Gastrocnemius medialis (tissue), 4 donors: ENCODE measurements around the gene TMBIM1. TPM values are rescaled to one million over a fixed set of nuclear protein-coding genes. Genes with fewer than 3 reads are reported as not detected.
A peak's percentile ranks its signal among the peaks of the same experiment; 100 is the strongest.

Experiments used
- ATAC-seq, 2 donors: fragments of 150-250 bp; one replicate each; pipeline ENCODE4 v1.9.1; 2016
- DNase-seq, 2 donors: peaks; one replicate each; pipeline ENCODE4 v3.0.0-alpha.2; 2019
- H3K27ac ChIP-seq, 4 donors: fragments of 200-600 bp; sonication (generic); 1 replicate in 1 of 4; 2 replicates in 3 of 4; pipeline ENCODE4 v1.5.1; 2016 to 2018; ENCODE audit warnings: mild to moderate bottlenecking in 2 of 4, moderate library complexity in 1 of 4
- H3K27me3 ChIP-seq, 3 donors: fragments of 200-600 bp; sonication (generic) in 2 of 3; 1 replicate in 1 of 3; 2 replicates in 2 of 3; pipeline versions ENCODE4 v1.5.1 to v1.6.0; 2016 to 2019; ENCODE audit warnings: mild to moderate bottlenecking in 1 of 3, moderate library complexity in 1 of 3
- H3K36me3 ChIP-seq, 2 donors: fragments of 200-600 bp; sonication (generic) in 1 of 2; one replicate each; pipeline ENCODE4 v1.5.1; 2017 to 2018
- H3K4me1 ChIP-seq, 2 donors: fragments of 200-600 bp; sonication (generic) in 1 of 2; one replicate each; pipeline ENCODE4 v1.5.1; 2016 to 2017; ENCODE audit warnings: mild to moderate bottlenecking in 2 of 2
- H3K4me3 ChIP-seq, 4 donors: fragments of 200-600 bp; sonication (generic) in 3 of 4; 1 replicate in 1 of 4; 2 replicates in 3 of 4; pipeline ENCODE4 v1.5.1; 2016 to 2019; ENCODE audit warnings: mild to moderate bottlenecking in 2 of 4
- H3K9me3 ChIP-seq, 3 donors: fragments of 200-600 bp; sonication (generic) in 2 of 3; 1 replicate in 1 of 3; 2 replicates in 2 of 3; pipeline ENCODE4 v1.5.1; 2016 to 2019
- CTCF ChIP-seq, 5 experiments: fragments of 450-650 bp in 3 of 5; fragments of 200-600 bp in 2 of 5; sonication (generic) in 2 of 5; IDR thresholded peaks in 4 of 5; conservative IDR thresholded peaks in 1 of 5; 1 replicate in 4 of 5; 2 replicates in 1 of 5; pipeline ENCODE4 v1.5.1; 2016 to 2019; ENCODE audit warnings: antibody characterized with exemption in 5 of 5, mild to moderate bottlenecking in 3 of 5, moderate library complexity in 3 of 5
- POLR2A ChIP-seq, 2 donors: fragments of 450-650 bp; IDR thresholded peaks; one replicate each; pipeline ENCODE4 v1.6.1; 2017; ENCODE audit warnings: antibody characterized with exemption in 2 of 2, mild to moderate bottlenecking in 2 of 2, moderate library complexity in 2 of 2
- in situ Hi-C, 4 donors: fragments of 200-750 bp; cut with MboI; loops; one replicate each; pipeline versions ENCODE4 v1.15.0 to v1.8.0; 2017; ENCODE audit warnings: low sequenced_read_pairs in 4 of 4
- intact Hi-C: fragments of 100-400 bp; cut with DNase I; formaldehyde crosslinking; loops from one replicate; pipeline ENCODE4 v1.15.1; 2023; ENCODE audit warnings: low total_unique reads
- total RNA-seq, 4 donors: library from RNA; depleted of rRNA; stranded (reverse); fragments of >200 nt; gene quantifications; one replicate each; pipeline versions ENCODE4 v1.1.0 to v1.2.3, GENCODE V29; 2016

TMBIM1 gene
- total RNA-seq, 4 donors from 2014 or later: 142 to 296 (median 215) TPM

GRCh38 chr2:218256612-218257350, 35.5 kb downstream of the TMBIM1 start:
- peaks cover 41 to 43% of the 10 kb centered on the region in 2 donors for H3K4me1 ChIP-seq
- H3K27ac ChIP-seq: peak overlapping the region in 1 of 4 donors; percentile 9
- DNase-seq (no peak), ATAC-seq (no peak)
- H3K27me3 ChIP-seq: no peaks in the 10 kb centered on the region
- intact Hi-C loops: loop anchor here (2.0 to 5.0 kb wide), 2 partner anchors 39 to 70 kb away; partner anchors contain the start of gene ARPC2
- in situ Hi-C loops: loop anchor here in 2 of 4 donors (10.0 kb wide), 1 partner anchor 72 kb away; no protein-coding TSS in a partner anchor
- peaks cover 0 to 50% of the 10 kb centered on the region in 2 donors for H3K36me3 ChIP-seq
- TF ChIP-seq POLR2A (IDR thresholded peaks at IDR 0.05): no peak
- no peaks in the 10 kb centered on the region for H3K9me3 ChIP-seq
- H3K4me3 ChIP-seq: no peak overlapping the region

- TF ChIP-seq POLR2A (IDR thresholded peaks at IDR 0.05) (no peak), CTCF (IDR thresholded peaks at IDR 0.05 in 4 of 5, conservative IDR thresholded peaks at IDR 0.05 in 1 of 5) (no peak)
- no peak overlapping the region for H3K4me3 ChIP-seq
- ATAC-seq: no peak
- peaks cover 0 to 63% of the 10 kb centered on the region in 2 donors for H3K36me3 ChIP-seq
- H3K4me1 ChIP-seq: peaks cover 38 to 46% of the 10 kb centered on the region in 2 donors
- in situ Hi-C loops (loop anchor here in 2 of 4 donors (10.0 kb wide), 1 partner anchor 71 kb away; no protein-coding TSS in a partner anchor), intact Hi-C loops (loop anchor here (5.0 kb wide), 1 partner anchor 38 kb away; the partner anchor contains the start of gene ARPC2)
- no peak for DNase-seq
- H3K27me3 ChIP-seq: no peaks in the 10 kb centered on the region
- H3K9me3 ChIP-seq: no peaks in the 10 kb centered on the region
- H3K27ac ChIP-seq: no peak overlapping the region
Observed at GRCh38 chr2:218255446-218255845, 36.9 kb downstream of the TMBIM1 start.

GRCh38 chr2:218253232-218253625, 39.1 kb downstream of the TMBIM1 start:
- TF ChIP-seq CTCF (IDR thresholded peaks at IDR 0.05 in 4 of 5, conservative IDR thresholded peaks at IDR 0.05 in 1 of 5): no peak
- no peak for TF ChIP-seq POLR2A (IDR thresholded peaks at IDR 0.05)
- in situ Hi-C loops: loop anchor here in 2 of 4 donors (10.0 kb wide), 1 partner anchor 68 kb away; no protein-coding TSS in a partner anchor
- intact Hi-C loops: no loop called here

GRCh38 chr2:218252509-218253231, 39.6 kb downstream of the TMBIM1 start:
- peak; percentile 71 to 77 for ATAC-seq
- Histone ChIP-seq H3K27ac (peak overlapping the region; percentile 59 to 72 (median 64)), H3K27me3 (no peaks in the 10 kb centered on the region), H3K4me1 (peaks cover 16 to 28% of the 10 kb centered on the region in 2 donors), H3K36me3 (peaks cover 0 to 91% of the 10 kb centered on the region in 2 donors), H3K9me3 (no peaks in the 10 kb centered on the region), H3K4me3 (no peak overlapping the region)
- in situ Hi-C loops (loop anchor here in 2 of 4 donors (10.0 kb wide), 1 partner anchor 68 kb away; no protein-coding TSS in a partner anchor), intact Hi-C loops (no loop called here)
- DNase-seq: peak in 1 of 2 donors; percentile 63
- TF ChIP-seq CTCF (IDR thresholded peaks at IDR 0.05 in 4 of 5, conservative IDR thresholded peaks at IDR 0.05 in 1 of 5): no peak
- no peak for TF ChIP-seq POLR2A (IDR thresholded peaks at IDR 0.05)

More at GRCh38 chr2:218253232-218253625, 39.1 kb downstream of the TMBIM1 start:
- ATAC-seq: peak in 1 of 2 donors; percentile 18
- peak overlapping the region; percentile 59 to 72 (median 64) for H3K27ac ChIP-seq
- peaks cover 17 to 28% of the 10 kb centered on the region in 2 donors for H3K4me1 ChIP-seq
- no peaks in the 10 kb centered on the region for H3K27me3 ChIP-seq
- H3K4me3 ChIP-seq: no peak overlapping the region
- no peak for DNase-seq
- H3K9me3 ChIP-seq: no peaks in the 10 kb centered on the region
- peaks cover 0 to 85% of the 10 kb centered on the region in 2 donors for H3K36me3 ChIP-seq
